SK-N-SH treated with all-trans-retinoic acid at 6 μM for 48 hours (cell line): ENCODE data around the gene CRACR2B.

Experiments used
- ARNTL ChIP-seq: fragments of 450-650 bp; formaldehyde crosslinking; IDR thresholded peaks from 2 replicates; pipeline ENCODE4 v1.5.0; 2020; ENCODE audit warnings: low read depth, mild to moderate bottlenecking, moderate library complexity, borderline replicate concordance
- RARB ChIP-seq: fragments of 250-450 bp; sonication (Bioruptor Pico); IDR thresholded peaks from 2 replicates; pipeline ENCODE4 v1.8.0; 2021; ENCODE audit warnings: mild to moderate bottlenecking, moderate library complexity
- TCF4 ChIP-seq: fragments of 250-450 bp; sonication (Bioruptor Pico); IDR thresholded peaks from 2 replicates; pipeline ENCODE4 v1.8.0; 2021; ENCODE audit warnings: mild to moderate bottlenecking, moderate library complexity, borderline replicate concordance
- ZFP3 ChIP-seq: fragments of 250-450 bp; sonication (Bioruptor Pico); IDR thresholded peaks from 2 replicates; pipeline ENCODE4 v1.5.0; 2020; ENCODE audit warnings: mild to moderate bottlenecking, moderate library complexity
- ZFP30 ChIP-seq: fragments of 450-650 bp; formaldehyde crosslinking; IDR thresholded peaks from 2 replicates; pipeline ENCODE4 v1.5.0; 2022; ENCODE audit warnings: mild to moderate bottlenecking, moderate library complexity
- ZNF70 ChIP-seq: fragments of 450-650 bp; formaldehyde crosslinking; IDR thresholded peaks from 2 replicates; pipeline ENCODE4 v1.5.0; 2020; ENCODE audit warnings: mild to moderate bottlenecking, moderate library complexity
- ZNF8 ChIP-seq: fragments of 450-650 bp; formaldehyde crosslinking; IDR thresholded peaks from 2 replicates; pipeline ENCODE4 v1.5.0; 2020; ENCODE audit warnings: mild to moderate bottlenecking, moderate library complexity
- TF ChIP-seq, protein P1 (sequence below): fragments of 250-450 bp; sonication (Bioruptor Pico); IDR thresholded peaks from 2 replicates; pipeline ENCODE4 v1.8.0; 2020; ENCODE audit warnings: mild to moderate bottlenecking, moderate library complexity, borderline replicate concordance

DNA sequence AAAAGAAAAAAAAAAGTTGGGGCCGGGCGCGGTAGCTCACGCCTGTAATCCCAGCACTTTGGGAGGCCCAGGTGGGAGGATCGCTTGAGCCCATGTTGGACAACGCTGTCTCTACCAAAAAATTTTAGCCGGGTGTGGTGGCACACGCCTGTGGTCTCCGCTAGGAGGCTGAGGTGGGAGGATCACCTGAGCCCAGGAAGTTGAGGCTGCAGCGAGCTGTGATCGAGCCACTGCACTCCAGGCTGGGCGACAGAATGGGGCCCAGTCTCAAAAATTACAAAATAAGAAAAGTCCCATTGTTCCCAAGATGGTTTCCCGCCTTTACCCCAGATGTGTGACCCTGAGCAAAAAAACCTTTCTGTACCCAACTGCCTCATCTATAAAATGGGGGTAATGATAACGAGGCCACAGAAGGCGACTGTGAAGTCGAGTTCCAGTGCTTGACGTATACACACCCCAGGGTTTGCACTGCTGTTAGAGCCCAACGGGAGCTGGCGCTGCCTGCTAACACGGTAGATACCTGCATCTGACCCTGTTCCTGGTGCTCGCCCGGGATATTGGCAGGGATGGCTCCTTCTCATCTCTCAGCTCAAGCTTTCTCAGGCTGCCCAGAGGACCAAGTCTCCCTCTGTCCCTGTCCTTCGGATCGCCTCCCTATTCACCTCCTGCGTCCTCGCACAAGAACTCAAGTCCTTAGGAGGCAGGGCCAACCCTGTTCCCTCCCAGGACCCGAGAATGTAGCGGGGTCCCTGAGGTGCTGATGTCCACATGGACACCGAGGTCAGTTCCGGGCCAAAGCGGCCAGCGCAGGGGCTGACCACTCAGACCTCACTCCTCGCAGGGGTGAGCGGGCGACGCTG, 19.1 kb upstream of the CRACR2B start:
- TF ChIP-seq TCF4 (CRISPR knock-in tag) (no peak), ZNF8 (no peak), ZFP3 (CRISPR knock-in tag) (no peak), ZNF70 (CRISPR knock-in tag) (no peak), RARB (CRISPR knock-in tag) (no peak), ARNTL (CRISPR knock-in tag) (no peak), ZFP30 (no peak)
- TF ChIP-seq, protein P1, sequence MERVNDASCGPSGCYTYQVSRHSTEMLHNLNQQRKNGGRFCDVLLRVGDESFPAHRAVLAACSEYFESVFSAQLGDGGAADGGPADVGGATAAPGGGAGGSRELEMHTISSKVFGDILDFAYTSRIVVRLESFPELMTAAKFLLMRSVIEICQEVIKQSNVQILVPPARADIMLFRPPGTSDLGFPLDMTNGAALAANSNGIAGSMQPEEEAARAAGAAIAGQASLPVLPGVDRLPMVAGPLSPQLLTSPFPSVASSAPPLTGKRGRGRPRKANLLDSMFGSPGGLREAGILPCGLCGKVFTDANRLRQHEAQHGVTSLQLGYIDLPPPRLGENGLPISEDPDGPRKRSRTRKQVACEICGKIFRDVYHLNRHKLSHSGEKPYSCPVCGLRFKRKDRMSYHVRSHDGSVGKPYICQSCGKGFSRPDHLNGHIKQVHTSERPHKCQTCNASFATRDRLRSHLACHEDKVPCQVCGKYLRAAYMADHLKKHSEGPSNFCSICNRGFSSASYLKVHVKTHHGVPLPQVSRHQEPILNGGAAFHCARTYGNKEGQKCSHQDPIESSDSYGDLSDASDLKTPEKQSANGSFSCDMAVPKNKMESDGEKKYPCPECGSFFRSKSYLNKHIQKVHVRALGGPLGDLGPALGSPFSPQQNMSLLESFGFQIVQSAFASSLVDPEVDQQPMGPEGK (CRISPR knock-in tag): no peak
